ENCODE data around the gene ZBP1. TPM values are rescaled to one million over a fixed set of nuclear protein-coding genes. Genes with fewer than 3 reads are reported as not detected.

ZBP1 gene
- total RNA-seq, 4 donors from 2014 or later = 0.80 TPM; not detected in 3

DNA sequence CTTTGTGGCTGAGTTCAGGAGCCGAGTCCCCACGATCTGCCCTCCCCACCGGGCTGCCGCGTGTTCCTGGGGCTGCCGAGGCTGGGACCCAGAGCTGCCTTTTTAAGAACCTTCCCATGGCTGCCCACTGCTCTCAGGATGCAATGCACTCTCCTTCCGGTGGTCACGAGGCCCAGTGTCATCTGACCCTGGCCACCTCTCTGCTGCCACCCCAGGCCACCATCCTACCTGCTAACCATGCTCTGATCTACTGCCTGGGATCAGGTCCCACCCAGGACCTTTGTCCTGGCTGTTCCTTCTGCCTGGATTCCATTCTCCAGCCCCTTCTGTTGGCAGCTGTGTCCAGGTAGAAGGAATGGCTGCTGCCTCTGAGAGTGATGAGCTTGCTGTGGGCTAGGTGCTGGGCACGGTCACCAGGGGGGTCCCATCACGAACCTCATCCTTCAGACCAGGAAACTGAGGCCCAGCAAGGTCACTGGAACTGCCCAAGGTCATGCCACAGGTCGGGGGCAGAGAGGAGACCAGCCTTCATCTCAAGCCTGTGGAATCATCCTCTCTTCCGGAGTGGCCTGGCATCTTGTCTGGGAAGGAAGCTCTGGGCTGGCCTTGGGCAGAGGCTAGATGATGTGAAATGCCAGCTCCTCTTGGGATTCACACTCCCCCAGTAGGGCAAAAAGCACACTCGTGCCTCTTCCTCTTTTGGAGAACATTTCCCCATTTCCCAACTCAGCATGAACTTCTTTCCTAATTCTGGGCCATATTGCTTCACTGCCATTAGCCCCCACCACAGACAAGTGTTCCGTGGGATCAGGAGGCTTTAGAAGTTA lies 38.8 kb downstream of the ZBP1 start:
- peaks cover 92% of the 10 kb centered on the region for H3K27me3 ChIP-seq
- H3K4me3 ChIP-seq = no peak overlapping the region
- no peak for TF ChIP-seq EP300 (IDR thresholded peaks at IDR 0.05)
- TF ChIP-seq, protein P1, sequence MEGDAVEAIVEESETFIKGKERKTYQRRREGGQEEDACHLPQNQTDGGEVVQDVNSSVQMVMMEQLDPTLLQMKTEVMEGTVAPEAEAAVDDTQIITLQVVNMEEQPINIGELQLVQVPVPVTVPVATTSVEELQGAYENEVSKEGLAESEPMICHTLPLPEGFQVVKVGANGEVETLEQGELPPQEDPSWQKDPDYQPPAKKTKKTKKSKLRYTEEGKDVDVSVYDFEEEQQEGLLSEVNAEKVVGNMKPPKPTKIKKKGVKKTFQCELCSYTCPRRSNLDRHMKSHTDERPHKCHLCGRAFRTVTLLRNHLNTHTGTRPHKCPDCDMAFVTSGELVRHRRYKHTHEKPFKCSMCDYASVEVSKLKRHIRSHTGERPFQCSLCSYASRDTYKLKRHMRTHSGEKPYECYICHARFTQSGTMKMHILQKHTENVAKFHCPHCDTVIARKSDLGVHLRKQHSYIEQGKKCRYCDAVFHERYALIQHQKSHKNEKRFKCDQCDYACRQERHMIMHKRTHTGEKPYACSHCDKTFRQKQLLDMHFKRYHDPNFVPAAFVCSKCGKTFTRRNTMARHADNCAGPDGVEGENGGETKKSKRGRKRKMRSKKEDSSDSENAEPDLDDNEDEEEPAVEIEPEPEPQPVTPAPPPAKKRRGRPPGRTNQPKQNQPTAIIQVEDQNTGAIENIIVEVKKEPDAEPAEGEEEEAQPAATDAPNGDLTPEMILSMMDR (IDR thresholded peaks at IDR 0.05) = no peak
- H3K4me1 ChIP-seq = peaks cover 12% of the 10 kb centered on the region
- DNase-seq (ENCODE audit: low spot score in 2 of 2) = no peak
- no peaks in the 10 kb centered on the region for H3K36me3 ChIP-seq
- whole genome bisulfite sequencing = 79% methylated on average over 2 of the region's 14 CpGs
- no peak overlapping the region for H3K27ac ChIP-seq
- H3K9me3 ChIP-seq = no peaks in the 10 kb centered on the region

DNA sequence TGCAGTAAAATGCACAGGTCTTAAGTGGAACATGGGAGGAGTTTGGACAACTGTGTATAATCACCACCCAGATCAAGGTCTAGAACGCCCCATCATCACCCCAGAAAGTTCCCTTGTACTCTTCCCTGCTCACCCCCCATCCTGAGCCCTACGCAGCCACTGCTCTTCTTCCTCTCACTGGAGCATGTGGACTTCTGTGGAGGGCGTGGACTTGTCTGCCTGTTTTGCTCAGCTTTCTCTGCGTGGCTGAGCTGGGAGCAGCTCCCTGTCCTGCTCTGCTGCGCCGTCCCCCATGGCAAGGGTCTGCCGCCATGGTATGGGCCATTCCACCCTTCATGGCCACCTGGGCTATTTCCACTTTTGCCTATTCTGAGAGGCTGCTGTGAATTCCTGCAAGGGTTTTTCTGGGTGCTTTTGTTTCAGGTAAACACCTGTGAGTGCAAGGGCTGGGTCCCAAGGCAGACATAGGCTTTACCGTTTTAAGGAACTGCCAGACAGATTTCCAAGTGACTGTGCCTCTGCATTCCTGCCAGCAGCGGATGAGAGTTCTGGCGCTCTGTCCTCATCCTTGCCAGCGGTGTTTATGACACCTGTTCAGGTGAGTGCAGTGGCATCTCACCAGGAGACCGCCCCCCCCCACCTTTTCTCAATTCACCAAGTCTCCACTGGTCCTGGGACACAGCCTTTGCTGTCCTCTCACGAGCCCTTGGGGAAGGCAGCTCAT lies 39.6 kb downstream of the ZBP1 start:
- WGBS = 65% methylated on average over 13 of the region's 13 CpGs
- H3K27me3 ChIP-seq = peaks cover 92% of the 10 kb centered on the region
- no peaks in the 10 kb centered on the region for H3K36me3 ChIP-seq
- H3K9me3 ChIP-seq = no peaks in the 10 kb centered on the region
- no peak for DNase-seq (ENCODE audit: low spot score in 2 of 2)
- no peak overlapping the region for H3K27ac ChIP-seq
- peaks cover 12% of the 10 kb centered on the region for H3K4me1 ChIP-seq
- TF ChIP-seq POLR2A (IDR thresholded peaks at IDR 0.05) (no peak), POLR2AphosphoS5 (IDR thresholded peaks at IDR 0.05) (no peak), EP300 (IDR thresholded peaks at IDR 0.05) (no peak)
- TF ChIP-seq, protein P1 (IDR thresholded peaks at IDR 0.05) = no peak
- no peak overlapping the region for H3K4me3 ChIP-seq

DNA sequence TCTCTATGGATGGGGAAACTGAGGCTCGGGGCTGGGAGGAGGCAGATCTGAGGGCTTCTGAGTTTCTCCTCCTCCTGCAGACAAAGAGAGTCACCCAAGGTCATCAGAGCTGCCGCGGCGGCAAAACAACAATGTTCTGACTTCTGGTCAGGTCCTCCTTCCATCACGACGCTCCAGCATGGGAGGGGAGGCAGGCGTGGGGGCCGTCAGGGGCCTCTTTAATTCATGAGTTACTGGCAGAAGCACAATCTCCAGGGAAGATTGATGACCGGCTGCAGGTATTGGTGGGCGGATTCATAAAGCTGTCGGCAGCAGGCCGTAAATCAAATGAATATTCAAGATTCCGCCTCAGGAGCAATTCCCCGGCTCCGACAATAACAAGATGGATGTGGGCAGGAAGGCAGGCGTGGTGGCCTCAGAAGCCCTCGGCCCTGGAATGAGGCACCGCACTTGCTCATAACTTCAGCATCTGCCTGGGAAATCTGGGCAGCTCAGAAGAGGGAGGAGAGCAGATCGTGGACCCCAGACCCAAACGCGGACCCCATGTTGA lies 40.3 kb downstream of the ZBP1 start:
- no peak for DNase-seq (ENCODE audit: low spot score in 2 of 2)
- TF ChIP-seq EP300 (IDR thresholded peaks at IDR 0.05) (no peak), POLR2A (IDR thresholded peaks at IDR 0.05) (no peak), POLR2AphosphoS5 (IDR thresholded peaks at IDR 0.05) (no peak)
- TF ChIP-seq, protein P1 (IDR thresholded peaks at IDR 0.05) = no peak
- 16% methylated on average over 21 of the region's 21 CpGs for WGBS
- Histone ChIP-seq H3K36me3 (no peaks in the 10 kb centered on the region), H3K4me1 (peaks cover 12% of the 10 kb centered on the region), H3K27ac (no peak overlapping the region), H3K4me3 (no peak overlapping the region), H3K9me3 (no peaks in the 10 kb centered on the region), H3K27me3 (peaks cover 92% of the 10 kb centered on the region)

DNA sequence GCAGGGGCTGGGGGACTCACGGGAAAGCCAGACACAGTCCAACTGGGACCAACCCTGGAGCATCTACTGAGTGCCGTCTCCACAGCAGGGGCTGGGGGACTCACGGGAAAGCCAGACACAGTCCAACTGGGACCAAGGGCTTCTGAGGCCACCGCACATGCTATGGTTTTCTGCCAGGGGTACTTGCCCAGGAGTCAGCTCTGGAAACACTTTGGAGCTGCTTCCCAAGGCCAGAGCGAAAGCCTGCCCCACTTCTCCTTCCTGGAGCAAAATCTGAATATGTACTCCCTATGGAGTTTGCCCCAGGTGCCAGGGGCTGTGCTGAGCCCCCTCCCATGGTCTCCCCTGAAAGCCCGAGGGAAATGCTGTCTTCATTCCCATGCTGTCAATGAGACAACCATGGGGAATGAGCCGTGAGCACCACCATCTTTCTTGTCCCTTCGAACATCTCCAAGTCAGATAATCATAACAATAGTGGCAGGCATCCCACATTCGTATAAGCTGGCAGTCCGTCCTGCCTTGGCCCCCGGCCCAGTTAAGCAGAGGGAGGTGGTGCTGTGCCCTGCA lies 40.8 kb downstream of the ZBP1 start:
- WGBS = 32% methylated on average over 7 of the region's 11 CpGs

More for the DNA sequence above, 40.8 kb downstream of the ZBP1 start:
- Histone ChIP-seq H3K4me1 (peaks cover 12% of the 10 kb centered on the region), H3K36me3 (no peaks in the 10 kb centered on the region), H3K9me3 (no peaks in the 10 kb centered on the region), H3K4me3 (no peak overlapping the region), H3K27ac (no peak overlapping the region), H3K27me3 (peaks cover 92% of the 10 kb centered on the region)
- TF ChIP-seq EP300 (IDR thresholded peaks at IDR 0.05) (no peak), POLR2A (IDR thresholded peaks at IDR 0.05) (no peak), POLR2AphosphoS5 (IDR thresholded peaks at IDR 0.05) (no peak)
- TF ChIP-seq, protein P1 (IDR thresholded peaks at IDR 0.05) = no peak
- DNase-seq (ENCODE audit: low spot score in 2 of 2) = no peak
